NCI-H2227 (cell line): ENCODE results near the gene ALOX12.

Experiments
- DNase-seq: peaks from one replicate; lab custom pipeline; 2025; ENCODE audit not compliant: unreplicated experiment; lab: John Stamatoyannopoulos, UW

The ALOX12 gene

GRCh38 chr17:7021993-7022778, 26.3 kb downstream of the ALOX12 start:
- DNase-seq, result peak; percentile 71

- DNase-seq, result no peak
These were observed 27.1 kb downstream of the ALOX12 start, which contains the start of gene BCL6B for GRCh38 chr17:7022781-7023571. Gene BCL6B (plus strand): TSS chr17:7023050. CDS start chr17:7023672, 622 bp downstream.

- no peak for DNase-seq
These were observed 27.9 kb downstream of the ALOX12 start for GRCh38 chr17:7023576-7024401.

- DNase-seq, result no peak
These were observed 28.5 kb downstream of the ALOX12 start for GRCh38 chr17:7024402-7024785.

GRCh38 chr17:7025245-7025644, 29.4 kb downstream of the ALOX12 start:
- no peak for DNase-seq

GRCh38 chr17:7026471-7027115, 30.7 kb downstream of the ALOX12 start:
- no peak for DNase-seq

- no peak for DNase-seq
These were observed 31.5 kb downstream of the ALOX12 start for GRCh38 chr17:7027335-7027734.

GRCh38 chr17:7029096-7029495, 33.2 kb downstream of the ALOX12 start:
- no peak for DNase-seq

GRCh38 chr17:7029659-7030058, 33.8 kb downstream of the ALOX12 start:
- DNase-seq, result no peak

- no peak for DNase-seq
These were observed 39.2 kb downstream of the ALOX12 start for GRCh38 chr17:7034955-7035590.

- DNase-seq, result peak; percentile 92
These were observed 39.9 kb downstream of the ALOX12 start, which contains the start of gene SLC16A13 for GRCh38 chr17:7035591-7036368. Gene SLC16A13 (plus strand): TSS chr17:7036015. CDS start chr17:7036383, 368 bp downstream.

- no peak for DNase-seq
These were observed 42.4 kb downstream of the ALOX12 start for GRCh38 chr17:7038025-7038862.

- no peak for DNase-seq
These were observed 44.0 kb downstream of the ALOX12 start for GRCh38 chr17:7039832-7040231.

- no peak for DNase-seq
These were observed 46.0 kb downstream of the ALOX12 start for GRCh38 chr17:7041607-7042500.

GRCh38 chr17:7042501-7043181, 46.8 kb downstream of the ALOX12 start:
- no peak for DNase-seq

GRCh38 chr17:7043182-7043496, 47.3 kb downstream of the ALOX12 start:
- DNase-seq, result no peak
